ENCODE results near the gene CD93.

The CD93 gene

DNA sequence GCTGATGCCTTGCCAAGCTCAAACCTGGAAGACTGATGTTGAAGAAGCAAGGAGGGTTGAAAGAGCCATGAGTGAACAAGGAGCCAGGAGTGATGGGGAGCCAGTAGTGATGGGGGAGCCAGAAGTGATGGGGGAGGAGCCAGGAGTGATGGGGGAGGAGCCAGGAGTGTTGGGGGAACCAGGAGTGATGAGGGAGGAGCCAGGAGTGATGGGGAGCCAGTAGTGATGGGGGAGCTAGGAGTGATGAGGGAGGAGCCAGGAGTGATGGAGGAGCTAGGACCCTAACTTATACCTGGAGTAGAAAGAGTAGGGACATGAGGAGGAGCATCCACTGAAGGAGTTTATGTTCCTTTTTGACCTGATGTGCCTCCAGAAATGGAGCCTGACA, 14.6 kb upstream of the CD93 start:
- DNase-seq (ENCODE audit: low read depth in 1 of 2, low spot score in 1 of 2) = no peak

GRCh38 chr20:23099791-23100719, 13.9 kb upstream of the CD93 start:
- no peak for DNase-seq (ENCODE audit: low read depth in 1 of 2, low spot score in 1 of 2)

DNA sequence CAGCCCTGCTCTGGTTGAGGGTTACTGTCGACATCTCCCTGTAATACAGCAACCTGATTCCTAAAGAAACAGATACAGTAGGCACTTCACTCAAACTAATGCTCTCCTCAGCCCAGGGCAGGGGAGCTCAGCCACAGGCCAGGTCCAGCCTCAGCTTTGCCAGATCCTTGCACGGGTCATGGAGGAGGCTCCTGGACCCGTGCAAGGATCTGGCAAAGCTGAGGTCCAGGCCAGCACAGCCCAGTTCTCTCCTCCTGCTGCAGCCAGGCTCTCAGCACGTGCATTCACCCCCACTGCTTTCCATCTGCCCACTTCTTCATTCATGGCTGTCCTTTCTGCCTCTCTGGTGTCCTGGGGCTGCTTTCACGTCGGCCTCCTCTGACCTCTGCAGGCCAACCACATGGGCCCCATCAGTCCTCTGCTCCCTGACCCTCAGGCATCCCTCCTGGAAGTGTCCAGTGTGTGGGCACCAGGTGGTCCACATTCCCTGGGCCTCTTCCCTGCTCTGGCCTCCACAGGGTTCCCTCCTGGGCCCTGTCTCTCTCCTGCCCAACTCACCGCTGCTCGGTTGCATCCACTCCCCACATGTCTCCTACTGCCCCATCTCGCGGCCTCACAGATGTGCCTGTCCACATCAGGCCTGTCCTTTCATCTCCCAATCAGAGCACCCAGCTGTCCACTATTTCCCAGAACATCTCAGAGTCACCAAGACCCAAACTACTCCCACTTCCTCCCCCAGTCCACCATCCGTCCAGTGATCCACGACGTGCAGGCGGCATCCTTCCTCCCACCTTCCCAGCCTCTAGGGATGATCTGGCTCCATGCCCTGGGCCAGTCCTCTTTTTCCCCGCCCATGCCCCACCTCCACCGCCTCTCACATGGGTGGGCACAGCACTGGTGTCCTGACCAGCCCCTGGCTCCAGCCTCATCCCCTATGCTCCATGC, 11.8 kb upstream of the CD93 start:
- DNase-seq (ENCODE audit: low read depth in 1 of 2, low spot score in 1 of 2) = no peak

DNA sequence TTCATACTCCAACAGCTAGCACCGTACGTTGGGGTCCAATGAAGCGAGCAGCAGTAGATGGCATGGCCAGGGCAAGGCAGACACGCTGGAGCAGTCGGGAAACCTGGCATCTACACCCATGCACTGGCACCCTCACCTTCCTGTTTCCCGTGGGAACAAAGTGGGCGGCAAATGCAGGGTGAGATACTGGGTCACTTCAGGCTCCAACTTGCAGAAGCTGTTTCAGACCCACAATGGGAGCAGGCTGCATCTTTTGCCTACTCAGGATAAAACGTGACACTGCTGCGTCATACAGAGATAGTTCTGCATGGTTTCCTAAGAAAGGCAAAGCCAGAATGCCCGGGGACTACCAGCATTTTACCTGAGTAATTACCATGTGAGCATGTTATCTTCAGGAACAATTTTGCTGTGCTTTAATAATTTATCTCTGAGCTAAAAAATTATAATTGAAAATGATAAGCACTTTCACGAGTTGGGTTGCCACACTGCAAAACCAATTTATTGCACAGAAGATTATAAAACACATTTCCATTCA, 10.9 kb upstream of the CD93 start:
- DNase-seq (ENCODE audit: low read depth in 1 of 2, low spot score in 1 of 2) = no peak

GRCh38 chr20:23096097-23096496, 10.0 kb upstream of the CD93 start:
- DNase-seq (ENCODE audit: low read depth in 1 of 2, low spot score in 1 of 2) = no peak

- DNase-seq (ENCODE audit: low read depth in 1 of 2, low spot score in 1 of 2) = no peak
Observed at GRCh38 chr20:23095499-23095898, 9.4 kb upstream of the CD93 start.

DNA sequence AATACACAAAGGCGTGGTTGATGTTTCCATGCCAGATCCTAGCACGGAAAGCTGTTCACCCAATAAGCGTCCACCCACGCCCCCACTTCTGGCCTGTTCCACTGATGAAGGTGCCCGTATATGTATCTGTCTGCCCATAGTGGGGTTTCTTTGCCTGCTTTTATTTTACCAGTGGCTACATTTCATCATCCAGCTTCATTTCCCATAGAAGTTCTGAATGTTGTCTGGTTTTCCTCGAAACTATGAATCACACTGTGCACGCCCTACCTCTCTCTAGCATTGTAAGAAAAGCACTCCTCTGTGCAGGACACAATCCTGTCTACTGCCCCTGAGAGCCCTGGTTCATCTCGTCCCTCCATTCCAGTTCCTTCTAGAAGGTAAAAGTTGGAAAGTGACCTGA, 8.8 kb upstream of the CD93 start:
- DNase-seq (ENCODE audit: low read depth in 1 of 2, low spot score in 1 of 2) = no peak

DNA sequence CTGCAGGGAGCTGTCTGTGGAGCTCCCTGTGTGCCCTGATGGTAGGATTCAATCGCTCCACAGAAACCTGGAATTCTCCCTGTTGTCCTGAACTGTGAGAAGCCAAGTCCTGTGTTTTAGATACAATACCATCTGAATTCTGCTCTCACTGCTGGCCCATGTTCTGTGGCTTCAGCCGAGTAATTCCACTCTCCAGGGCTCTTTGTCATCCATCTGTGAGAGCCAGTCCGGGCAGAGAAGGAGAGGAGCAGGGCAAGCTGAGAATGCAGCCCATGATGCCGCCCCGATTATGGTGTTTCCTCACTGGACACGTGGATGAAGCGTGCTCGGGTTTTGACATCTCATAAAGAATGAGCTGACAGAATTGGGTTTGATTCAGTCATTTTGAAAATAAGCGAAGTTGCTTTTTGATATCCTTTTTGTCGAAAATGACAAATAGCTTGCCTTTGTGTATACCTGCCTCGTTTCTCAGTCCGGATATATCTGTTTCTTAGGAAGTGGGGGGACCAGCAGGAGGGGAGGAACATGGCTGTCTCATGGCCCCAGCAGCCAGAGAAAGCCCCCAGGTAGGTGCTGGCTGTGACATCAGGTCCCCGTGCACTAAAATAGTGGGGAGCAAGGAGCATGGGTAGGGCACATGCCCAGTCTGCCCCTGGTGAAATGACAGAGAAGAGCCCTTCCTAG, 8.2 kb upstream of the CD93 start:
- no peak for DNase-seq (ENCODE audit: low read depth in 1 of 2, low spot score in 1 of 2)

- DNase-seq (ENCODE audit: low read depth in 1 of 2, low spot score in 1 of 2) = no peak
Observed at GRCh38 chr20:23093613-23094012, 7.5 kb upstream of the CD93 start.

DNA sequence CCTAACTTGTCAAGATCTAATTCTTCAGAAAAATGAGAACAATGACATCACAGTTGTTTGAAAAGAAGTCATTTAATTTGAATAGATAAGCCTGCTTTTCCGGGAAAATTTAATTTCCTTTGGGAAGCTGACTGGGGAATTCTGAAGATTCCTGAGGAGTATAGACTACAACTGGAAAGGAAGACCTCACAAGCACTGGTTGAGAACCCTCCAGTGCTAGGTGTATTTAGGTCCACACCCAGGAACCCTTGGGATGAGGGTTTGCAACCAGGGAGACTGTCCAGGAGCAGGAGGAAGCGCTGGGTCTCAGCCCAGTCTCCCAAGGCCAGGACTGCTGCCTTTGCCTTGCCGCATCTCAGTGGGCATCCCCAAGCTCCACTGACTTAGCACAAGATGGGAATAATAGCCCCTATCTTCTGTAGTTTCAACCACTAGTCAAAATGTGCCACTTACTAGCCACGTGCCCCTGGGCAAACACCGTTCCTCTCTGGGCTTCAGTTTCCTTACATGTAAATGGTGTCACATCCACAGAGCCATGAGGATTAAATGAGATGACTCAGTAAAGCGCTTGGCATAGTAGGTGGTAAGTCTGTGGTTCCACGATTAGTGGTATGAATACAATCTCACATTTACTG, 6.9 kb upstream of the CD93 start:
- no peak for DNase-seq (ENCODE audit: low read depth in 1 of 2, low spot score in 1 of 2)

DNA sequence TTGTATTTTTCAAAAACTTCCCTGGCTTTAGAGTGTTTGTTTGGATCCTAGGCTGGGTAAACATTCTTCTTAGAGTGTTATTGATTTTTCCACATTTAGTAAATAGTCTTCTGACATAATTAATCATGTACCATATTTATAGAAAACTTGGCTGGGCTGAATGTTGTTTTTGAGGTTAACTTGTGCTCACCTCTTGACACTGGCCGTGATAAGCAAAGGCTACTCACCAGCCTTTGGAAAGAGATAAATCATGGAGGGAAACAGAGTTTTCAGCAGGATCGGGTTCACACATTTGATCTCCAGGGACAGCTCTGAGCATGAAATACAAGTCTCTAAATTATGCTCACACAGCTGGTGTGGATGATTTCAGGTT, 6.2 kb upstream of the CD93 start:
- DNase-seq (ENCODE audit: low read depth in 1 of 2, low spot score in 1 of 2) = no peak

- no peak for DNase-seq (ENCODE audit: low read depth in 1 of 2, low spot score in 1 of 2)
Observed at GRCh38 chr20:23091721-23092383, 5.7 kb upstream of the CD93 start.

GRCh38 chr20:23090878-23091277, 4.8 kb upstream of the CD93 start:
- no peak for DNase-seq (ENCODE audit: low read depth in 1 of 2, low spot score in 1 of 2)

DNA sequence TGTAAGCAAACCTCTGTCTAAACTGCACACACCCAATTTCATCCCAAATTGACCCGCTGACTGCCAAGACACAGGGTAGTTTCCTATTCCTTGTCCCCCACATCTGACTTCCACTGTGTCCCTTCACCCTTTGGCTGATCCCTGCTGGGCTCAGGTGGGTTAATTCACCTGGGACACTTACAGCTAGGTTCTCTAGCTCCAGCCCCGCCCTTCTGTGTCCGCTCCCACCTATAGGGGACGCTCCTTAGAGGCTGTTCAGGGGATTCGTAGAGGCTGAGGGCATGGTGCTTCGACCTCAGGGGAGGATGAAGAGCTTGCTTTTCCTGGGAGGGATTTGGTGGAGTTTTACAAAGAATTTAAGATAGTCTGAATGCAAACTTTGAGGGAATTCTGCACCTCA, 4.0 kb upstream of the CD93 start:
- DNase-seq (ENCODE audit: low read depth in 1 of 2, low spot score in 1 of 2) = no peak

DNA sequence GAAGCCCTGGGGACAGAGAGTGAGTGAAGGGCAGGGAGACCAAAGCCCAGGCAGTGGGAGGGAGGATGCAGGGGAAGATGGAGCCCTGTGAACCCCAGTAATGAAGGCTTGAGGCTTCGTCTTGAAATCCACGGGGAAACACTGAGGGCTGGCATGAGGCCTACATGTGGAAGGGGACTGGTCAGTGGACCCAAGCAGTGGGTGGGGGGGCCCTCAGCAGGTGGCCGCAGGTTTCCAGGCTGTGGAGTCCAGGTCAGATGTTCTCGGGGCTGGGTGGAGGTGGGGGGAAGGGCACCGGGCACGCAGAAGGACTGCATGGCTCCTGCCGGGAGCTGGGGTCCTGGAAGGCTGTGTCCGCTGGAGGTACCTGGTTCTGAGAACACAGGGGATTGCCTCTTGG, 2.7 kb upstream of the CD93 start:
- no peak for DNase-seq (ENCODE audit: low read depth in 1 of 2, low spot score in 1 of 2)

DNA sequence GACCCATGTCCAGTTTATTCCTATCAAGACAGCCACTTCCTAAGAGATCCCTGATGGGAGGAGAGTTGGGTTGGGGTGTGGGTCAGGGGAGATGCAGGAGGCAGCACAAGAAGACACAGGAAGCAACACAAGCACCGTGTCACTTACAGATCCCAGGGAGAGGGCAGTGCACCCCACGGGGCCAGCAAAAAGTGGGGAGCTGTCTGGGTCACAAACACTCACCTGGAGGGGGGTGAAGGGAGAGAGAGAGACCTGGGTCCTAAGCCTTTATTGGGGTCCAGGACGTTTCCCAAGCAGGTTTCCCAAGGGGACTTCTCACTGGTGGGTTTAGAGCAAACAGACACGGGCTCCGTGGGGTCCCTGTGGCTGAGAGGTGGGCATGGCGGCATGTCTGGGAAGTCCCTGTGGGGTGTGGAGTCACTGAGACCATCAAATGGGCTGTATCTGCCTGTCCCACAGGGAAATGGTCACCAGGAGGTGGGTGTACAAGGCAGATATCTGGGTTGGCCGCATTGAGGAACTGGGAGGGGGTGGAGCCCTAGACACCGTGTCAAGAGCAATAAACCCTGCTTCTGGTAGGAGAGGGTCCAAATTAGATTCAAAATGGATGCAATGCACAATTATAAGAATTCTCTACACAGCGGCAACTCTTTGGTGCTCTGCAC, 1.6 kb upstream of the CD93 start:
- DNase-seq (ENCODE audit: low read depth in 1 of 2, low spot score in 1 of 2) = no peak

DNA sequence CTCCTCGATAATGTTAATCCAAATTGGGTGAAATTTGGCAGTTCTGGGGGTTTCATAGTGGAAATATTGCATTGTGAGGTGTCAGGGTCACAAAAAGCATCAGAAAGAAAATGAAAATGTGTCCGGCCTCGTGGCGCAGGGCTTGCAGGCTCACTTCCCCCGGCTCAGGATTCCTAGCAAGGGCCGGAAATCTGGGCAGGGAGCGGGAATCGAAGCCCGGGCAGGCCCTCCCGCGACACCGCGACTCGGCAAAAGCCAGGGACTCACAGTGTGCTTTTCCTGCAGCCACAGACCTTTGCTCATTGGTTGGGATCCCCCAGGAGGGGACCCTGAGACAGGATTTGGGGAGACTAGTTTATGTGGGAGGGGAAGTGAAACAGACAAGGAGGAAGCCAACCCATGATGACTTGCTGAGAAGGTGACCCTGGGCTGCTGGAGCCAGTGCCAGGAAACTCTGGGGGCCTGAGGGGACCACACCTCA, 847 bp upstream of the CD93 start:
- no peak for DNase-seq (ENCODE audit: low read depth in 1 of 2, low spot score in 1 of 2)

- no peak for DNase-seq (ENCODE audit: low read depth in 1 of 2, low spot score in 1 of 2)
Observed at GRCh38 chr20:23085436-23086055, 578 bp downstream of the CD93 start.

GRCh38 chr20:23084845-23085365, 1.2 kb downstream of the CD93 start:
- no peak for DNase-seq (ENCODE audit: low read depth in 1 of 2, low spot score in 1 of 2)

Data from activated T-helper 1 cell treated with anti-CD3 and anti-CD28 coated beads, Interleukin-2, amount 50 U/mL, for 16 hours (primary cell).